Astrocyte (in vitro differentiated cells and primary cell): Measurements from ENCODE around the gene PPA2. TPM values are rescaled to one million over a fixed set of nuclear protein-coding genes. Genes with fewer than 3 reads are reported as not detected.
A peak's percentile ranks its signal among the peaks of the same experiment; 100 is the strongest.

Experiments used
- DNase-seq: peaks from one replicate; pipeline ENCODE4 v3.0.0-alpha.2; 2010; ENCODE audit warnings: low read depth
- FAIRE-seq: peaks from 2 replicates; lab custom pipeline; 2011; peaks lifted over from hg19 to GRCh38; lab: Jason Lieb, UNC
- H2AFZ ChIP-seq: 2 replicates; pipeline ENCODE4 v1.6.0; 2012; ENCODE audit warnings: low read depth, low read length, inconsistent platforms
- H3K27ac ChIP-seq: 2 replicates; pipeline ENCODE4 v1.5.1; 2011; ENCODE audit warnings: low read depth, low read length, inconsistent platforms
- H3K27me3 ChIP-seq: 2 replicates; pipeline ENCODE4 v1.6.0; 2011; ENCODE audit warnings: low read length, inconsistent platforms; ENCODE audit not compliant: insufficient read depth
- H3K36me3 ChIP-seq: 2 replicates; pipeline ENCODE4 v1.5.1; 2011; ENCODE audit warnings: low read length, inconsistent platforms; ENCODE audit not compliant: insufficient read depth
- H3K4me1 ChIP-seq: 2 replicates; pipeline ENCODE4 v1.5.1; 2011; ENCODE audit warnings: low read length, inconsistent platforms; ENCODE audit not compliant: insufficient read depth
- H3K4me2 ChIP-seq: 2 replicates; pipeline ENCODE4 v1.6.0; 2012; ENCODE audit warnings: low read length, inconsistent platforms
- H3K4me3 ChIP-seq: 2 replicates; pipeline ENCODE4 v1.5.1; 2011; ENCODE audit warnings: low read depth, mild to moderate bottlenecking, low read length, inconsistent platforms; ENCODE audit not compliant: insufficient read depth
- H3K79me2 ChIP-seq: 2 replicates; pipeline ENCODE4 v1.6.0; 2012; ENCODE audit warnings: mild to moderate bottlenecking, low read length, inconsistent platforms; ENCODE audit not compliant: insufficient read depth
- H3K9ac ChIP-seq: 2 replicates; pipeline ENCODE4 v1.6.0; 2012; ENCODE audit warnings: mild to moderate bottlenecking, low read length, inconsistent platforms
- H3K9me3 ChIP-seq: 2 replicates; pipeline ENCODE4 v1.5.1; 2012; ENCODE audit warnings: low read depth, mild to moderate bottlenecking, low read length, inconsistent platforms; ENCODE audit not compliant: insufficient read depth
- H4K20me1 ChIP-seq: 2 replicates; pipeline ENCODE4 v1.6.0; 2012; ENCODE audit warnings: low read length, inconsistent platforms; ENCODE audit not compliant: insufficient read depth
- H3K27ac Mint-ChIP-seq: one replicate; pipeline ENCODE4 v1.8.0; 2021; ENCODE audit warnings: mild to moderate bottlenecking, mixed read lengths; ENCODE audit not compliant: unreplicated experiment
- H3K27me3 Mint-ChIP-seq: one replicate; pipeline ENCODE4 v1.8.0; 2021; ENCODE audit warnings: low read depth, mixed read lengths; ENCODE audit not compliant: unreplicated experiment
- H3K36me3 Mint-ChIP-seq: one replicate; pipeline ENCODE4 v1.8.0; 2021; ENCODE audit warnings: low read depth, mixed read lengths; ENCODE audit not compliant: unreplicated experiment
- H3K4me1 Mint-ChIP-seq: one replicate; pipeline ENCODE4 v1.8.0; 2021; ENCODE audit warnings: low read depth, mixed read lengths; ENCODE audit not compliant: unreplicated experiment
- H3K4me3 Mint-ChIP-seq: one replicate; pipeline ENCODE4 v1.8.0; 2021; ENCODE audit warnings: mild to moderate bottlenecking, moderate library complexity, mixed read lengths; ENCODE audit not compliant: unreplicated experiment
- H3K9me3 Mint-ChIP-seq: one replicate; pipeline ENCODE4 v1.8.0; 2021; ENCODE audit warnings: mild to moderate bottlenecking, mixed read lengths; ENCODE audit not compliant: unreplicated experiment
- CTCF ChIP-seq: IDR thresholded peaks from 2 replicates; pipeline ENCODE4 v1.5.1; 2011; ENCODE audit warnings: low read depth, mild to moderate bottlenecking, inconsistent platforms, low read length, moderate library complexity; ENCODE audit not compliant: insufficient read depth
- EZH2 ChIP-seq: IDR thresholded peaks from 2 replicates; pipeline ENCODE4 v1.6.1; 2012; ENCODE audit warnings: mild to moderate bottlenecking, low read length, inconsistent platforms; ENCODE audit not compliant: insufficient read depth
- total RNA-seq: library from RNA; stranded (reverse); gene quantifications from 2 replicates; pipeline ENCODE4 v1.2.1, GENCODE V29; 2021

Gene PPA2
- total RNA-seq, 1 donor from 2014 or later = 52.3 TPM

- Histone ChIP-seq H4K20me1 (no peaks in the 10 kb centered on the region), H2AFZ (no peak overlapping the region), H3K27ac (no peak overlapping the region), H3K79me2 (no peaks in the 10 kb centered on the region), H3K4me2 (no peak overlapping the region), H3K9ac (no peak overlapping the region), H3K4me3 (no peak overlapping the region), H3K27me3 (no peaks in the 10 kb centered on the region), H3K36me3 (no peaks in the 10 kb centered on the region), H3K9me3 (no peaks in the 10 kb centered on the region), H3K4me1 (peaks cover 3% of the 10 kb centered on the region)
- no peak for TF ChIP-seq EZH2
- no peak for TF ChIP-seq CTCF
- no peak for FAIRE-seq
- Mint-ChIP-seq H3K27me3 (no peaks in the 10 kb centered on the region), H3K4me1 (peaks cover 13% of the 10 kb centered on the region), H3K36me3 (peaks cover 9% of the 10 kb centered on the region), H3K4me3 (no peak overlapping the region), H3K9me3 (peaks cover 4% of the 10 kb centered on the region), H3K27ac (no peak overlapping the region)
- DNase-seq = no peak
These were observed 116.4 kb downstream of the PPA2 start for GRCh38 chr4:105357258-105357980.

GRCh38 chr4:105356194-105356593, 117.7 kb downstream of the PPA2 start:
- TF ChIP-seq CTCF = no peak
- TF ChIP-seq EZH2 = no peak
- Mint-ChIP-seq H3K4me1 (peaks cover 22% of the 10 kb centered on the region), H3K27me3 (no peaks in the 10 kb centered on the region), H3K36me3 (peaks cover 9% of the 10 kb centered on the region), H3K27ac (no peak overlapping the region), H3K4me3 (no peak overlapping the region), H3K9me3 (peaks cover 4% of the 10 kb centered on the region)
- Histone ChIP-seq H4K20me1 (no peaks in the 10 kb centered on the region), H3K79me2 (no peaks in the 10 kb centered on the region), H3K9ac (no peak overlapping the region), H3K4me1 (peaks cover 3% of the 10 kb centered on the region), H3K4me2 (no peak overlapping the region), H3K4me3 (no peak overlapping the region), H3K27me3 (no peaks in the 10 kb centered on the region), H3K27ac (no peak overlapping the region), H3K9me3 (no peaks in the 10 kb centered on the region), H2AFZ (no peak overlapping the region), H3K36me3 (no peaks in the 10 kb centered on the region)
- FAIRE-seq = no peak
- DNase-seq = no peak

DNA sequence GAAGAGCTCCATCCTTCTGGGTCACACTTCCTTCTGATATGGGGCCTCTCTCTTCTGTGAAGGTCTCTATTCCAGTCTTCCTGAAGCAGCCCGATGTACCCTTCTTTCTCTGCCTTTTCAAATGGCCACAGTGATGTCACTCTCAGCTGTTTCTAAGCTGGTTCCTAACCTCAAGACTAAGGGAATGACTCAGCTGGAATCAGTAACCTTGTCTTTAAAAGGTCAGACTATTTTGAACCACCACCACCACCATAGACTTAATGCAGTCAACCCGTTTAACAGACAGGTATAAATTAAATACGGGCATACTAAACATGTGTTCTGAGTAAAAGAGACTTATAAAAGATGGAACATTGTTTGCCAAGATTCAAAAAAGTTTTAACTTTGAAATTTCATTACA, 121.0 kb downstream of the PPA2 start:
- peak; percentile 55 for DNase-seq
- Histone ChIP-seq H4K20me1 (no peaks in the 10 kb centered on the region), H3K79me2 (no peaks in the 10 kb centered on the region), H3K9ac (no peak overlapping the region), H3K4me3 (no peak overlapping the region), H3K36me3 (no peaks in the 10 kb centered on the region), H3K27ac (no peak overlapping the region), H2AFZ (no peak overlapping the region), H3K4me2 (no peak overlapping the region), H3K27me3 (no peaks in the 10 kb centered on the region), H3K4me1 (peaks cover 3% of the 10 kb centered on the region), H3K9me3 (no peaks in the 10 kb centered on the region)
- peaks cover 27% of the 10 kb centered on the region for H3K4me1 Mint-ChIP-seq
- no peaks in the 10 kb centered on the region for H3K9me3 Mint-ChIP-seq
- peak overlapping the region; percentile 92 for H3K27ac Mint-ChIP-seq
- no peaks in the 10 kb centered on the region for H3K36me3 Mint-ChIP-seq
- no peak overlapping the region for H3K4me3 Mint-ChIP-seq
- no peak for FAIRE-seq
- no peaks in the 10 kb centered on the region for H3K27me3 Mint-ChIP-seq
- TF ChIP-seq CTCF (no peak), EZH2 (no peak)
